Occipital lobe (tissue), 2 donors: ENCODE data around the gene COL4A5. TPM values are rescaled to one million over a fixed set of nuclear protein-coding genes. Genes with fewer than 3 reads are reported as not detected.
"Not testable (repeated sequence)": the region's sequence is repeated elsewhere in the genome, so short reads cannot be mapped to it uniquely, and the experiment has no call there.

Experiments used
- DNase-seq: peaks from one replicate; lab custom pipeline; 2025; lab: John Stamatoyannopoulos, UW
- total RNA-seq: library from RNA; depleted of rRNA; stranded (reverse); fragments of >200 nt; gene quantifications from one replicate; pipeline ENCODE4 v1.2.3, GENCODE V29; 2014

Gene COL4A5
- 17.8 TPM for total RNA-seq

GRCh38 chrX:108439426-108439942 lies at the start of gene COL4A5:
COL4A5 (plus strand) TSS chrX:108439838; CDS start chrX:108440126, 288 bp downstream.
- DNase-seq: no peak

- DNase-seq: not testable (repeated sequence)
These were observed 48.5 kb upstream of the COL4A5 start for GRCh38 chrX:108390976-108391717.

DNA sequence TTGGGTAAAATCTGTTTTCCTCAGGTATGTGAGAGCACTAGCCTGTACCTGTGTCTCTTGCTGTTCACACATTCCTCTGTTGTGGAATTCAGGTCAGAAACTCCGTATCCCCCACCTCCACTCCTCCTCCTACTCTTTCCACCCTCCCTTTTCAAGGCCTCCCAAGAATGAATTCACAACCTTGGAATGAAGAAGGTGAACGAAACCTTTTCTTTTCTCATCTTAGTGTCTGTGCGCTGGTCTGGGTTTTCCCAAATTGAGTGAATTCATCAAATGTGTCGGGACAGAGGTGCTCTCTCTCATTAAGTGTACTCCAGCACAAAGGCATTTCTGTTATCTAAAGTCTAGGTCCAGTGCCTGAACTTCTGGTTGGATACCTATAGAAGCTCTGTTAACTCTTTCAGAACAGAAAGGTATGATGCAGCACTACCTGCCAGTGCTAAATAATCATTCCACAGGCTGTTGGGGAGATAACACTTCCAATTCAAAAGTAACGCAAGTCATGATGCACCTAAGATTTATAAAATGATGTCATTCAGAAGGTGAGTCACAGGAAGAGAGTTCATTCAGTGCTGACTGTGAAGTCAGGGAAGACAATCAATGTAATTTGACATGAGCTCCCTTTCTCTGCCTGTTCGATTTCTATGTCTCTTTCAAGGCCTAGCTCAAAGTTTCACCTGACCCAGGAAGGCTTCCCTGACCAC lies 43.3 kb upstream of the COL4A5 start:
- no peak for DNase-seq

- DNase-seq: no peak
These were observed 42.7 kb upstream of the COL4A5 start for GRCh38 chrX:108396986-108397385.

- DNase-seq: no peak
These were observed 41.8 kb upstream of the COL4A5 start for GRCh38 chrX:108397627-108398391.

DNA sequence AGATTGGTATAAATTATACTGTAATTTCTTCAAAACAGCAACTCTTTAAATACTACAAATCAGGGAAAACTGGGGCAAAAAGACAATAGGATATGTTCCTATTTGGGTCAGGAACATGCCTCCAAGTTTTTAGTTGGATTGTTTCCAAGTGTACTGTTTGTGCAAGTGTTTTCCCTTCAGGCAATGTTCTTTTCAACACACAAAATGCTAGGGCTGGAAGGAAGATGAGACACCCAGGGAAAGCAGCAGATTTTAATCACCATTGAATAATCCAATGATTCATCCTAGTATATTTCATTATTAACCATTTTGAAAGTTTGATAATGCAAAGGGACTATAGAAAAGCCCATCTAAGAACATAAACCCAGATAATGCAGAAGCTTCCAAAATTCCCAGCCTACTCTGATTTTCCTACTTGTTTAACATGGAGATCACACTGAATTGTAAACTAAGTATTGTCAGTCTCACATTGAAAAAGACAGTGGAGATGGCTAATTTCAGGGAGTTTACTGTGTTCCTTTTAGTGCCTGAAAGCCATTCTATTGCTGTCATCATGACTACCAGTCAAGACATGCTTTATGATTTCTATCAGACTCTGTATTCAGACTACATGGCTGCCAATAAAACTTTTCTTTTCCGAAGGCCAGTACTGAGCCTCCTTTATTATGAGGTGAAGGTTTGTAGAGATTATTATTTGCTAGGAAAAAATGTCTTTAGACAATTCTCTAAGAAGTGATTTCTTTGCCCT lies 40.0 kb upstream of the COL4A5 start:
- no peak for DNase-seq

- no peak for DNase-seq
These were observed 26.9 kb upstream of the COL4A5 start for GRCh38 chrX:108412783-108413182.

GRCh38 chrX:108415146-108415545 lies 24.5 kb upstream of the COL4A5 start:
- no peak for DNase-seq

GRCh38 chrX:108415891-108416290 lies 23.7 kb upstream of the COL4A5 start:
- DNase-seq: no peak

DNA sequence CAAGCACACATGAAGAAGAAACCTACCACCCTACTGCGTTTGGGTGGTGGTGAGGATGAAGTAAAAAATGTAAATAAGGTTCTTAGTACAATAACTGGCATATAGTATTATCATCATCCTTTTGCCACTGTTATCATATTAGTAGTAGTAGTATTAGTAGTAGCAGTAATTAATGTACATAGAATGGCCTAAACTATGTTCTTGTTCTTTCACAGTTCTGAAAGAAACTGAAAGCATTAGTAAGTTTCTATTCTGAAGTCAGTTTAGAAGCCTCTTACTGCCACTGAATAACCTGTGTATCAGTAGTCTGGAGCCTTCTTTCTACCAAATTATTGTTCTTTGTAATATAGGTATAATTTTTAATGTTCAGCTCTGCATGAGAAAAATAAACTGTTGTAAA lies 22.4 kb upstream of the COL4A5 start:
- DNase-seq: no peak

DNA sequence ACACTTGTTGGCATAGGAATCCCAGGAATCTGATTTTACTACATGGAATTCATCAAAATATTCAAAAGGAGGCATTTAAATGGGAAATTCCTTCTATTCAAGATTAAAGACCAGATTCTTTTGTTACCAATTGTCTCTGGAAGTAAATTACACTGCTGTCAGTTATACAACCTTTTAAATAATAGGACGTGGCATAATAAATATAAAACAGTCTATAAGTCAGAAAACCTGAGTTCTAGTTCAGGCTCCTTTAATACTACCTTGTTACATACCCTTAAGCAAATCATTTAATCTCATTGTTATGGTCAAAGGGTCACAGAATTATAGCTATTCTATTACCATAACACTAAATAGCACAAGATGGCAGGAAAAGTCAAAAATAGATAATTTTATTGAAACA lies 20.2 kb upstream of the COL4A5 start:
- no peak for DNase-seq

- no peak for DNase-seq
These were observed 19.2 kb upstream of the COL4A5 start for GRCh38 chrX:108420481-108420880.

DNA sequence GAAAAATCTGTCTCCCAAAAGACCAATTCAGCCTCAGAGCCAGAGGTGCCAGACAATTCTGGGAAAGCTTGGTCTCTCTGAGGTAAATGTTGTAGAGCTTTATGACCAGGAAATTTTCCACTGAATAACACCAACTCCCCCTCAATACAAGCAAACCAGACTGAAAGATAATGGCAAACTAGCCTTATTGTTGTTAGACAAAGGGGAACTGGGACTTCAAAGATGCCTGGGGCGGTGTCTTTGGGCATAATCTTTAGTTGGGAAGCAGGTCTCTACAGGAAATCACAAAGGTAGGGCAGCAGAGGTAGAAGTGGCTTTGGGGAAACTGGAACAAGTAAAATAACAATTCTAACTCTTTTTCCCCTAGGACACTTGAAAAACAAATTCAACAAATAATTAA lies 13.4 kb upstream of the COL4A5 start:
- no peak for DNase-seq

DNA sequence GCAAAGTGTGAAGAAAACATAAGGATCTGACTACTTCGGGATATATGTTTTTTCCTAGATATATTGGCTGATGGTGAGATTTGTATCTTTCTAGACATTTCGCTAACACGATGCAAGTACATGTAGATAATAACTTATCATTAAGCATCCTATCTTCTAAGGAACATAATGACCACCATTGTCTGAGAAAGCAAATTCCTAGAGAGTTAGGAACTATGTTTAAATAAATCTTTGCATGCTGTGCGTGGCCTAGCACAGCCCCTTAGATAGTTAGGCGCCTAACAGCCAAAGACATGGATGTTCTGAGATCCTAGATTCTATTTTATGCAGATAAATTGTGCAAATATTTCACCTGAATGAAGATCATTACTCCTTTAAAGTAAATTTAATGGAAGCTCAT lies 4.4 kb upstream of the COL4A5 start:
- DNase-seq: no peak

DNA sequence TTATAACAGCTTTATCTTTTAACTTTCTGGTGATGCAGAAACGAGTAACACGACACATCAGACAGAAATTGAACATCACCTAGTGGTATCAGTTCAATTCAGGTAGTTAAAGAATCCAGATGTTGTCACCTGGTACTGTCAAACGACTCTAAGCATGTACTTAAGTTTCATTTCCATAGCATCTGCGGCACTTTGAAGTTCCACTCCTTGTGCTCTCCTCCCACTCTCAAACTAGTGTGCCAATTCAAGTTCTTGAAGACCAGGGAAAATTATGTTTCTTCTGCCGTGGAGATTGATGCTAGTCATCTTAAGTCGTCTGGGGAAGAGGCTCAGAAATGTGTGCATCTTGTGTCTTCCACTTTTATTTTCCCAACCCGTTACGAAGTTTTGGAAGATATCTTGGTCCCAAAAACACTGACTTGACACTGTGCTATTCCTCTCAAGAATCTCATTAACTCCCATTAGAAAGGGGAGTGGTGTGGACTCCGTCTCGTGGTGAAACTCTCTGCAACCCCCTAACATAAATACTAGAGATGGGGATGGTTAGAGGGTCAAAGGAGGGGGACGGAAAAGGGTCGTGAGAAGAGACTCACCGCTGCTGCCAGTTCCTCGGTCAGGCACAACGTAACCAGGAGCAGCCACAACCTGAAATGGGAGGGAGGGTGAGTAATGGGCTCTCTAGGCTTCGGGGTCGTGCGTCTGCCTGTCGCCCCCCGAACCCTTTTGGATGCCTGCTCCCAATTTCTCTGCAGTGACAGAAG lies 2.1 kb upstream of the COL4A5 start:
- DNase-seq: no peak

GRCh38 chrX:108438110-108438623 lies 1.5 kb upstream of the COL4A5 start, which contains the start of gene COL4A6:
COL4A6 (minus strand) TSS chrX:108438422; CDS start chrX:108438196, 226 bp downstream.
- DNase-seq: no peak

GRCh38 chrX:108439961-108440696 lies 491 bp downstream of the COL4A5 start:
- DNase-seq: no peak

DNA sequence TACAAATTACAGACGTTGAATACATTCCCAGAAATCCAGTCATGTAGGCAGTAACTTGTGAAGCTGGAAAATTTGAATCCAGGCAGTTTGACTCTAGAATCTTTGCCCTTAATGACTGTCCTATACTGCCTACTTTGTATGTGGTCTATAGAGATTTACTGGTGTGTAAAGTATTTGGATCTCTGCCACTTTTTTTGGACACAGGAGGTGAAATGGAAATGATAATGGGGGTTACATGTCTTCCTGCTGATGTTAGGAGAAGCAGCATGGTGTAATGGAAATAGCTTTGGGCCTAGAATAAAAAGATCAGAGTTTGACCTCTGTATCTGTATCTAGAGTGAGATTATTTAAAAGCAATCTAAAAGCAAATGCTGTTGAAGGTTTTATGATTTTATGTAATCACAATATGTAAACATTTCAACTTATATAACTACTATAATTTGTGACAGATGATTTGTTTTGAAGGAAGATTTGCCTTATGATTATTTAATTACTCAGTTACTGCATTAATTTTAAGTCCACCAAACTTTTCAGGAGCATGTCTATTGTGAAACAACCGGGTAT lies 3.3 kb downstream of the COL4A5 start:
- no peak for DNase-seq

- DNase-seq: no peak
These were observed 7.7 kb downstream of the COL4A5 start for GRCh38 chrX:108447303-108447702.
